Stimulated activated naive CD4-positive, alpha-beta T cell (primary cell): Measurements from ENCODE around the gene OLFML2B.
"Not testable (repeated sequence)": the region's sequence is repeated elsewhere in the genome, so short reads cannot be mapped to it uniquely, and the experiment has no call there.

ENCODE experiments used
- DNase-seq, 6 experiments: peaks; one replicate each; lab custom pipeline; 2025; lab: John Stamatoyannopoulos, UW

OLFML2B gene

DNA sequence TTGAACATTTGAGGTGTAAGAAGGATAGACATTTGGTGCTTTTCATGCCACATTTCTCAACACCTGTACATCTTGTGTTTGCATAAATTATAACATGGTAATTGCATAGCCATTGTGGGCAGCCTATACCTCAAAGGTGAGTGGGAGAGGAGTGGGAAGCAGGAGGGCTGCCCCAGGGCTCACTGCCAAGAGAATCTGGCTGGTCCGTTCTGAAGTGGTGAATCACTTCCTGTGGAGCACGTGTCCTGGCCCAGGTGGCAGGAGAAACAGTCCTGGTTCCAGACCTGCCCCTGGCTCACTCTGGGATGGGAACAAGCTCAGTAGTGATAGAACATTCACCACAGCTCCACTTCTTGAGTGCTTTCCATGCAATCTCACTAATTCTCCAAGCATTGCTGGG lies 11.6 kb upstream of the OLFML2B start:
- no peak for DNase-seq

DNA sequence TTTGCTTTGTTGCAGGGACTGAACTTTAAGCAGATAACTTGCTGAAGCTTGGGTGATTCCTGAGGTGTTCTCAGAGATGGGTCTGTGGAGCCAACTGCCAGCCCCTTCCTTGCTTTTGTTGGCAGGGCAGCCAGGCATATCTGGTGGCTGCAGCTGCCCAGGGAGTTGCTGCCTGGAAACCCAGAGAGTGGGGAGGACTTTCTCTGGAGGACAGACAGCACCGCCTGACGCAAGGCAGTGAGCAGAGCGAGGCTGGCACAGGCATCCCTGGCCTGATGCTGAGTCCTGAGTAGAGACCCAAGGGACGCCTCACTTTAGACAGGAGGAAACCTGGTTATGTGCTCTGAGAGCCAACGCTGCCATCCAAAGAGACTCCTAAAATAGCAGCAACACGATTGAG lies 9.8 kb upstream of the OLFML2B start:
- DNase-seq = no peak

DNA sequence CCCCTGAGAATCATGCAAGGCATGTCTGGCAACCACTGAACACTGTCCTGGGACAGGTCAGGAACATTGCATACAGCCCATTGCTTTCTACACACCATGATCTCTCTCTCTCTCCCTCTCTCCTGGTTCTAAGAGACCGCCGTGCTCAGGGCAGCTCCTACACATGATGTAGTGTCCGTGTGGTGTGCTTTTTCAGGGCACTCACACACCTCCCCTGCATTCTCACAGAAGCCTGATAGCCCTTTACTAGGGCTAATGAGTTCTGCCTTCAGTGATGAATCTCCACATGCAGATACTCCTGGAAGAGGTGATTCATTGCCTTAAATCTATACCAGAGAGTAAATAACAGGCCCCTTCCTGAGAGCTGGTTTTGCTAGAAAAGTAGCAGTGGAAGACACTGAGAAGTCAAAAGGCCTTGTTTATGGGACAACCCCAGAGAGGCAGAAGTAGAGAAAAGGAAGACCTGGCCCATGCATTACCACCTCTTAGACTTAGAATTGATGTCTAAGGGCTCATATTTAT lies 7.2 kb upstream of the OLFML2B start:
- DNase-seq = no peak

DNA sequence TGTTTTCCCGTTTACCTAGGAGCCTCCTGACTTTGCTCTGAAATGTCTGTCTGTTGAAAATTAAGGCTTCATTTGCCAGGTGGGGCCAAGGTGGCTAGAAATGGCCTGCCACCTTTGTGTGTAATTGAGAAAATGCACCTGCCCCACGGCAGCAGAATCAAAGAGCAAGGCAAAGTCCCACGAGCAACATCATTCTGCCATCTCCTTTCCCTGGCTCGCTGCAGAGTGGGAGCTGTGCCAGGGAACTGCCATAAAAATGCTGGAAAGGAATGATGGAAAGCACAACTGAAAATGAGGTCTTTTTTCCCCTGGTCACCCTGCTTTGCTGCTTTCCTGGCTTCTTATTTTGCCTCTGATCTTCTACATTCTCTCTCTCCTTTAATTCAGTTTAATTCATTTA lies 5.5 kb upstream of the OLFML2B start:
- no peak for DNase-seq

DNA sequence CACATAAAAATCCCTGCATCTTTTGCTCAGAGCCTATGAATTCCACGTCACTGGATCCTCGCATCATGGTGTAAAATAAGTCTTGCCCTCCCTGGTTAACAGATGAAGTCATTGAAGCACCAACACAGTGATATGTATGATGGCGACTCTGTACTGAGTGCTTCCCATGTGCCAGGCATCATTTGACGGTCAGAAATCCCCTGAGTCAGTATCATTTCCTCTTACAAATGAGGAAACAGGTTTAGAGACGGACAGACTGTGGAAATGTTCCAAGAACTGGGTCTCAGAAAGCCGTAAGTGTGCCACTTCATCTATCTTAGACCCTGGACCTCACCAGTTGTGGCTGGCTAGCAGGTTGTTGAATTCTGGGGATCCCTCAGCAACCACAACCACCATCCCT lies 5.1 kb upstream of the OLFML2B start:
- no peak for DNase-seq

DNA sequence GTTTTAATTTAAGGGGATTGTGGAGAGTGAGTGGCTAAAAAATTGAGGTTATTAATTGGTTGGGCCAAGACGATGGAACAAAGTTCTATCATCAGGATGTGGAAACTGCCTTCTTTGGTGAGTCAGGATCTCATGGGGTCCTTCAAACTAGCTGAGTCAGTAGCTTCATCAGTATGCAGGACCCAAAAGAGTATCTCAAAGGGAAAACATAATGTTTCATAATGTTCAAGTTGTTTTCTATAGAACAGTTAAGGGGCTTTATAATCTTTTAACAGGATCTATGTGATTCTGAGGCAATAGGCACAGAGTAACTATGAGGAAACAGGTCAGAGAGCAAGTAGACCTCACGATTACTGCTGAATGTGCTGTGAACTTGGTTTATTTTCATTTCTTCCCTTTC lies 3.2 kb upstream of the OLFML2B start:
- DNase-seq = no peak

DNA sequence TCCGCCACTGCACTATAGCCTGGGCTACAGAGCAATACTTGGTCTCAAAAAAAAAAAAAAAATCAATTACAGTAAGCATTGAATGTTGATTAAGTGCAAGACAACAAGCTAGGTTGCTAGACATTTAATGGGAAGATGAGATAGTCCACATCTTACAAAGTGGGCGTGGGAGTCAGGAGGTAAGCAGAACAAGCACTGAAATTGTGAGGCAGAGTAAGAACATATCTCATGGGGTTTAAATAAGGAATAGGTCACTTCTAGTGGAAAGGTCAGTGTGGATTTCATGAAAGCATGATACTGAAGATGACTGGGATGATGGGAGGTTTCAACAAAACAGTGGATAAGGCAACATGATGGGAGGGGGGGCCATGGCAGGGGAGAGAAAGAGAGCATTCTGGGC lies 1.9 kb upstream of the OLFML2B start:
- no peak for DNase-seq

DNA sequence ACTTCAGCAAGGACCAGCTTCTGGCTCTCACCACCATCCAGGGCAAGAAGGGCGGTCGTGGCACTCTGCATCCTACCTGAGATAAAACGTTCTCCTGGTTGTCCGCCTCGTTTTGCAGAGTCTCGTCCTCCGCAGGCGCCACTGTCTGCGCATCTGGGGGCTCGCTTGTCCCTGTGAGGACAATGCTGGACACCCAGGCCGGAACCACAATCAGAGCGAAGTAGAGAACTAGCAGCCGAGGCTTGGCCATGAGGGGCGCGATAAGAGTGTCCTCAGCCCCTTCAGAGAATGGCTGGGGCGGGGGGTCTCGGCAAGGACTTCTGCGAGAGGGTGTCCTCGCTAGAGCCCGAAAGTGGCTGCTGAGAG lies 505 bp downstream of the OLFML2B start:
- DNase-seq = no peak

DNA sequence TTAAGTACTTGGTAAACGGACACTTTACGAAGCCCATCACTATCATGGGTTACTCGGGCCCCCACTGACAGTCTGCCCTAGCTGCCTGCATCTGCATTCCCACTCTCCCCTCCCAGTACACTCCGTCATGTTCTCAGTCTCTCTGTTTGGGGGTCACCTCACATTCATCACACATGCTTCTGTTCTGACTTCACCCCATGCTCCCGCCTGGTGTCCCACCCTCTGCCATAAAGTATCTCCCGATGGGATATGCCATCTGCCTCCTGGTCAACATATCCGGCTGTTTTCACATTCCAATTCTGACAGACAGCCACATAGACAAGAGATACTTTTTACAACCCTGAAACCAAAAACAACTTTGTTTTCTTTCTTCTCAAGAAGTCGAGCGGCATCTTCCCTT lies 1.0 kb downstream of the OLFML2B start:
- DNase-seq = no peak

DNA sequence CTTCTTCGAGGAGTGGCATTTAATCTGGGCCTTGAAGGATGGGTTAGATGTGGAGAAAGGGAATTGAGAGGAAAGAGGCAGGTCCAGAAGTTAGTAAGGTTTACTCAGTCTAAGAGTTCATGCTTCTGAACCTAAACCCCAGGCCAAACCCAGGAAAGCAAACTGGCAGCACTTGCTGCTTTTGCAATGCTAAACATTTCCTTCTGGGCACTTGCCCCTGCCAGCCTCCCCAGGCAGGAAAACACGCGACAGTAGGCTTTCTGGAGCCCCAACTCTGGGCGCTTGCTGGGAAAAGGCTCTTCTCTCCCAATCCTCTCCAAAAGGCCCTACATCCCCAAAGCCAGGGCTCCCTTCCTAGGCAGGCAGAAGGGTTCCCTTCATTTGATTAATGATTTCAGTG lies 2.5 kb downstream of the OLFML2B start:
- no peak for DNase-seq

DNA sequence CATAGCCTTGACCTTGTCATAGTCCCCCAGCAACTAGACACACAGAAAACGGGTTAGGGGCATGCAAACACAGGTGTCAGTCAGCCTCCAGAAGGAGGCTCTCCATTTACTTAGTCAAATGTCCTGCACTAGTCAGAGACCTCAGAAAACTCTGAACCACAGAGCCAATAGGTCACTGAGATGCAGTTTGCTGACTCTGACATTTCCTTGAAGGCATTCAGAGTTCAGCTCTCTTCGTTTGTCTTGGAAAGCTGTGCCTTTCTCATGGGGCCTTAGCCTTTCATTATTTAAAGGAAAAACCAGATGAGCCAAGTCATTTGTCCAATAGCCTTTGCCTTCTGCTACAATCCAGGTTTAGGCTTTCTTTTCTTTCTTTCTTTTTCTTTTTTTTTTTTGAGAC lies 3.5 kb downstream of the OLFML2B start:
- DNase-seq = no peak

DNA sequence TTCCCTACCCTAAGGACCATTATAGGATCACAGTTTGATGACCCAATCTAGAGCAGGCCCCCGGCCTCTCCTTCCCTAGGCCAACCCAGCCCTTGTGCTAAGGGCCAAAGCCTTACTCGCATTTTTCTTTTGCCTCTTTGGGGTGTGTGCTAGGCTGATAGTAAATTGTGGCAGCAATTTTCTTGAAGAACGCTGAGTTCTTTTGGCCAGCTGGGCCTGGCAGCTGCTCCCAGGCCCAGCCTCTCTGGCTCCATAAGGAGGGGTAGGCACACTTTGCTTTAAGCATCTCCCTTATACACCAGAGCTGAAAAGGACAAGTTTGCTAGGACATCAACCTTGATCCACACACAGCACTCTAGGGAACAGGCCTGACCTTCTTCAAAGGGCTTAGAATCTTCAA lies 4.2 kb downstream of the OLFML2B start:
- DNase-seq = no peak

DNA sequence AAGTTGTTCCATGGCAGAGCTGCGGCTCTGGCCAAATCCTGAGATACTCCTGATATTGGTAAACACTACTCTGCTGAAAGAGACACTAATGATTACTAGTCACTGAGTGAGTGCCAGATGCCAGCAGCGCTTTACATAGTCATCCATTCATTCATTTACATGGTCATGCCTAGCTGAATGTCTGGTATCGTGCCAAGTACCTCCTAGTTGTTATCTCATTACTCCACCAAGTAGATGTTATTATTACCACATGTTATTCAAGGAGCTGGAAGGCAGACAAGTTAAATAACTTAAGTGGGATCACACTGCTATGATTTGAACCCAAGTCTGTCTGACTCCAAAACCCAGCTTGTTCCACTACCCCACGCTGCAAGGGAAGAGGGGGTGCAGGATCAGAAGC lies 4.7 kb downstream of the OLFML2B start:
- no peak for DNase-seq

DNA sequence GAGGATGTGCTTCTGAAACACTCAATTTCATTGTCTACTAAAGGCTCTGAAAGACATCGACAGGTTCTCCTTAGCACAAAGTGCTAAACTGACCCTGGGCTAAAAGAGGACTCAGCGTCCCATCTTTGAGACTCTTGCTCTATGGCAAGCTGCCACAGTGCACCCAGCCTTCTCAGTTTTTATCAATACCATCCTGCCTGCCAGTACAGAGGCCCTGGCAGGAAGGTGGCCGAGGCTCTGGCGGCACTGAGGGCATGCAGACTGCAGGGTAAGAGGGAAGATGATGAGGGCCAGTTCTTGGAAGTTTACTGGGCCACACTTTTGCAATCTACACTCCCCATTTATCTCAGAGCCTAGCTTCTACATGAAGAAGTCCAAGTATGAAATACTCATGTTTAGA lies 5.3 kb downstream of the OLFML2B start:
- DNase-seq = no peak

DNA sequence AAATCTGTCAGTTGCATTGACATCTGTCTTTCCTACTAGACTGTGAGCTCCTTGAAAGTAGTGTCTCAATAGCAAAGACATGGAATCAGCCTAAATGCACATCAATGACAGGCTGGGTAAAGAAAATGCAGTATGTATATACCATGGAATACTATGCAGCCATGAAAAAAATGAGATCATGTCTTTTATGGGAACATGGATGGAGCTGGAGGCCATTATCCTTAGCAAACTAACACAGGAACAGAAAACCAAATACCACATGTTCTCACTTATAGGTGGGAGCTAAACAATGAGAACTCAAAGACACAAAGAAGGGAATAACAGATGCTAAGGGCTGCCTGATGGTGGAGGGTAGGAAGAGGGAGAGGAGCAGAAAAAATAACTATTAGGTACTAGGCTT lies 5.9 kb downstream of the OLFML2B start:
- not testable (repeated sequence) for DNase-seq

DNA sequence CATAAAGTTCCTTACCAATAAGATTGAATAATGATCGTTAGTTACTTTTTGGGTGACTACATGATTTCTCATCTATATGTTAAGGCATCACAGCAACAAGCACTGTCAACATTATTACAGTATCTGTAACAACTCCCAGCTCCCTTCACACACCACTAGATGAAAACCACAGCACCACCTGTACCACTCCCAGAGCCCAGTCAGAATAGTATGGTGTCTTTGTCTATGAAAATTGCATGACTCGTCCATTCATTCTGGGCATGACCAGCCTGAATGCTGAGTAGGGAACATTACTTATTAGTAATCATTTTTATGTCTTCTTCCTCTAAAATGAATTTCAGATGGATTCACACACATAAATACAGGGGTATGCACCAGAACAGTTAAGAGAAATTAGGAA lies 7.0 kb downstream of the OLFML2B start:
- DNase-seq = no peak

DNA sequence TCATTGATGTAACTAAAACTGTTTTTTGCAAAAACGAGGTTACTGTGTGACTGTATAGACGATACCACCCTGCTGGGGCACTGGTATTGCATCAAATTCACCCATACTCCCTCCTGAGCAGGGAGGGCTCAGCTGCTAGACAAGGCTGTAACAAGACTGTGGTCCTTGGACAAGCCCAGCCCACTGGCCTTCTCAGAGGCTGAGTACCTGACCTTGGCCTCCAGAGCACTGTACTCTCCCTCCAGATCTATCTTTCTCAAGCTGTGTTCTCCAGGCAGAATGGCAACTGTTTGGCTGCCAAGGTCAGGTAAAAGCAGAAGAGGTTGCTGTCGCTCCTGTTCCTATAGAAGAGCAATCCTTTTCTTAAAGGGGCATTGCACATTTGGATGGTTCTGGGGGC lies 8.5 kb downstream of the OLFML2B start:
- DNase-seq = no peak

DNA sequence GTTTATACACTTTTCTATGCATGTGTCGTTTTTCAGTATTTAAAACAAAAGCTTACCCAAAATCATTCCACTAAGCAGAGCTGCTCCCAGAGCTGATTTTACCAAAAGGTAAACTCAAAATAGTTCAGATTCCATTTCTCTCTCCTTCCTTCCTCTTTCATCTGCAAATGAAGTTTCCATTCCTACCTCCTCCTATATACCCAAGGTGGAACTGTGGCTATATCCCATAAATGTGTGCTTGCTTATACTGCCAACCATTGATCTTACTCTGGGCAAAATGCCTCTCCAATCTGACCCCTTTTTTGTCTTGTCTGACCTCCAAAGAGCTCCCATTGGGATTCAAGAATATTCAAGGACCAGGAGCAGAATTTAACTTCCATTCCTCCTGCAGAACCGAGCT lies 9.5 kb downstream of the OLFML2B start:
- DNase-seq = no peak

DNA sequence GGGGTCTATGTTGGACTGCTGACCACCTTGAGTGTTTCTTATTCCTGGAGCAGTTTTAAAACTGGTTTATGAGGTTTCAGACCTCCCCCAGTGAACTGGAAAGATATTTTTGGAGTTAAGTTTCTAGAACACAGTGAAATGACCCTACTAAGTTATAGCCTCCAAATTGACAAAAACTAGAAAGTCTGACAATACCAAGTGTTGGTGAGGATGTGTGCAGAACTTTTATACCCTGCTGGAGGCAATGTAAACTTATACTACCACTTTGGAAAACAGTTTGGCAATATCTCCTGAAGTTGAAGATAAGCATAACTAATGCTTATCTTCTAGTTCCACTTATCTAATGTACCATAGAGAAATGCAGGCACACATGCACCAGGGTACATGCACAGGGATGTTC lies 10.4 kb downstream of the OLFML2B start:
- DNase-seq = no peak

DNA sequence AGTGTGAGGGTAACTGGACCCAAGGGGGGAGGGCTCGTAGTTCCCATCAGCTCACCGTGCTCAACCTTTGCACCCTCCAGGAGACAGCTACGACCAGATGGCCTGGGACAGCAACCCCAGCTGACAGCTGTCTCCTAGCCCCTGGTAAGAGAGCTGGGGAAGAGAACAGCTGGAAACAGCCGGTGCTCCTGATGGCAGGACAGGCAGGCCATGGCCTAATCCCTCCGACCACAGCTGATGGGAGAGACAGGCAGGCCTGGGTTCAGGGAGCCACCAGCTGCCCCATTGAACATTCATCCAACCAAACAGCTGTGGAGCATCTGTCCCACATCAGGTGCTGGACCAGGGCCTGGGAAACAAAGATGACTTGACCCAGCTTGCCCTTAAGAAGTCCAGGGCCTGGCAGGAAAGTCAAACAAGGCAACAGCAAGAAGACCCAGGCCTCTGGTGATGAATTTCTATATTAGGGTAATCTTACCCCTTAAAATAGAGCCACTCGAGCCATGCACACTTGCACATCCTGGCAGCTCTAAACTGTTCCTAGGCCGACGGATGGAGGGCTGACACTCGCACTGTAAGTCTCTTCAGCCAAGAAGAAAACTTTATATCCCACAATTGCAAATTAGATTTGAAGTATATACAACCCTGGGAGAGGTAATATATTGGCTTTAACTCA lies 12.2 kb downstream of the OLFML2B start:
- no peak for DNase-seq

DNA sequence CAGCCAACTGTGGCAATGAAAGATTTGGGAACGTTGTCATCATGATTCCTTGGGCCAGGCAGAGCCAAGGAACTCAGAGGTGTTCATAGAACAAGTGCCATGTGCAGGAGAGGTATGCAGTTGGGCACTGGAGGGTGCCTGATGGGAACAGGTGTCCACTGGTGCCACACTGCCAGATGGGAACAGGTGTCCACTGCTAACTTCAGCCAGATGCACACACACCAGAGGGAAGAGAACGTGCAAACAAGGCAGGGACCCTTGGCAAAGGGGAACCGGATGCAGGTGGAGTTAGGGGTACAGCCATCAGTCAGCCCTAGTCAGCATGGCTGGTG lies 13.5 kb downstream of the OLFML2B start:
- DNase-seq = no peak

DNA sequence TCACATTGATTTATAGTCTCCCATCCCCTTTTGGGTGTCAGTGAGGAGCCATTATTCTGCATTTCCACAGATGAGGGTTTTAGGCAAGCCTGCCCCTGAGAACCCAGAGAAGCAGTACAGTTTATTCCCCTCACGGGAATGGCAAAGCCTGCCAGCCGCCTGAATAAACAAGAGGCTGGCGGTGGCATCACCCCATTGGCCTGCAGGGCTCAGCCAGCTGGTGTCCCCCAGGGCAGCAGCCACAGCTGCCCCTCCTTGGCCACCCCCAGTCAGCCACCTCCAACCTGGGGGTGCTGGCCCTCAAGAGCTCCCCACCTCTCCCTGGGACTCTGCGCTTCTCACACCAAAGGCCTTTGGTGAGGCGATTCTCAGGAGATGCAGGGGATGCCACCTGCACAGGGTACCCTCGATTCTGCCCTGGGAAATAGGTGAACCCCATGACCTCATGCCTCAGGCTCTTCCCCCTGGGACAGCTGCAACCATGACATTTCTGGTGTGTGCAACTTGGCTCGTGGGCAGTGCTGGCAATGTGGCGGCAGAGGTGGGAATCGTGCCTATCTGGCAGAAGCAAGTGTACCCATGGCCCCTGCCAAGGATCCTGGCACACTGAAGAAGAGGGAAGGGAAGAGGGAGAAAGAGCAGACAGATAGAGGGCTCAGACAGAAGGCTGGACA lies 14.0 kb downstream of the OLFML2B start:
- no peak for DNase-seq

DNA sequence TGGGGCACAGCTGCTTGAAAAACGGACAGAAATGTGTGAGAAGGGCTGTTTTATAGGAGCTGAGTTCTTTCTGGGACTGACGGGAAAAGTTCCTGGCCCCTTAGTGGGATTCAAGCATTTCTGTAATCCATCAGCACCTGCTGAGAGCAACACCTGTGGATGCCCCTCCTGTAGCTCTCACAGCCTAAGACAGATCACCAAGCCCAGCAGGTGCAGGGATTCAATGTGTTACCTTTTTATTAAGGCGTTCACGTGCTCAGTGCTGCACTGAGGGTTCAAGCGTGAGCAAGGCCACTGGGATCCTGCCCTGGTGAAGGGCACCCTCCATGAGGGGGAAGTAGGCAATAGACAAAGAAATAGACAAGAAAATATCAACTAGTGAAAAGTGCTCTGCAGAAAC lies 14.9 kb downstream of the OLFML2B start:
- DNase-seq = no peak

DNA sequence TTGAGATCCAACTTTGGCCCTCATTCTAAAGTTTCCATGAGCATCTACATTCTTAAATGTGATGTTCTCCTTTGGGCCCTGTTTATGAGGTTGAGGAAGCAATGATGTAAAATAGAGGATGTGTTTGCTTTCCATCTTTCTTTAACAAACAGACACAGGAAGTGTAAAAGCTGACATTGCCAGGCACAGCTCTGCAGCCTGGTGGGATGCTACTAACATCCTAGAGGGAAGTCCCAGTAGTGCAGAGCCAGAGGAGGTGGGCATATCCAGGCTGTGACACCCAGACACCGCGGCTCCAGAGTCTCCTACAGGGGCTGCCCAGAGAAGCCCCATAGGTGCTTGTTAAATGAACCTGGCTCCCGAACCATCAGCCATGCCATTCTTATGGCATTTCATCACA lies 16.2 kb downstream of the OLFML2B start:
- no peak for DNase-seq
